Spleen (tissue), 7 donors: ENCODE data around the gene BMPR1A.
"Not testable (repeated sequence)": the region's sequence is repeated elsewhere in the genome, so short reads cannot be mapped to it uniquely, and the experiment has no call there.

ENCODE experiments used
- POLR2A ChIP-seq, 3 donors: fragments of 450-650 bp; IDR thresholded peaks; one replicate each; pipeline ENCODE4 v1.5.1; 2017; ENCODE audit warnings: antibody characterized with exemption in 3 of 3, mild to moderate bottlenecking in 1 of 3
- POLR2AphosphoS5 ChIP-seq, 3 donors: sonication (generic); formaldehyde crosslinking; IDR thresholded peaks; one replicate each; pipeline ENCODE4 v1.5.1; 2017; ENCODE audit warnings: antibody characterized with exemption in 3 of 3
- TF ChIP-seq, protein P1 (sequence below), 11 experiments: fragments of 200-600 bp in 7 of 11; fragments of 450-650 bp in 4 of 11; sonication (generic) in 4 of 11; IDR thresholded peaks in 8 of 11; conservative IDR thresholded peaks in 3 of 11; 1 replicate in 7 of 11; 2 replicates in 4 of 11; pipeline versions ENCODE4 v1.4.0 to v1.8.0; 2016 to 2021; ENCODE audit warnings: antibody characterized with exemption in 11 of 11, inconsistent platforms in 4 of 11, mild to moderate bottlenecking in 1 of 11
- donor health status: DM: no; HTN: no; CAD: no; lungs with moderate emphysema.
- donor health status: DM: no; HTN: no; CAD: no.
- donor health status: DM: no; HTN: no; CAD: no.

DNA sequence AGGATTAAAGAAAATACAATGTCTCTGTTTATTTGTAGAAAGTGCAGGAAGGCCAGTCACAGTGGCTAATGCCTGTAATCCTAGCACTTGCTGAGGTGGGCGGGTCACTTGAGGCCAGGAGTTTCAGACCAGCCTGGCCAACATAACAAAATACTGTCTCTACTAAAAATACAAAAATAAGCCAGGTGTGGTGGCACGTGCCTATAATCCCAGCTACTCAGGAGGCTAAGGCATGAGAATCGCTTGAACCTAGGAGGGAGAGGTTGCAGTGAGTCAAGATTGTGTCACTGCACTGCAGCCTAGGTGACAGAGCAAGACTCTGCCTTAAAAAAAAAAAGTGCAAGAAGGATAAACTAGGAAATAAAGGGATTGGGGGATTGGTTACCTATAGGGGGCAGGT is 222.0 kb downstream of the BMPR1A start:
- TF ChIP-seq, protein P1, sequence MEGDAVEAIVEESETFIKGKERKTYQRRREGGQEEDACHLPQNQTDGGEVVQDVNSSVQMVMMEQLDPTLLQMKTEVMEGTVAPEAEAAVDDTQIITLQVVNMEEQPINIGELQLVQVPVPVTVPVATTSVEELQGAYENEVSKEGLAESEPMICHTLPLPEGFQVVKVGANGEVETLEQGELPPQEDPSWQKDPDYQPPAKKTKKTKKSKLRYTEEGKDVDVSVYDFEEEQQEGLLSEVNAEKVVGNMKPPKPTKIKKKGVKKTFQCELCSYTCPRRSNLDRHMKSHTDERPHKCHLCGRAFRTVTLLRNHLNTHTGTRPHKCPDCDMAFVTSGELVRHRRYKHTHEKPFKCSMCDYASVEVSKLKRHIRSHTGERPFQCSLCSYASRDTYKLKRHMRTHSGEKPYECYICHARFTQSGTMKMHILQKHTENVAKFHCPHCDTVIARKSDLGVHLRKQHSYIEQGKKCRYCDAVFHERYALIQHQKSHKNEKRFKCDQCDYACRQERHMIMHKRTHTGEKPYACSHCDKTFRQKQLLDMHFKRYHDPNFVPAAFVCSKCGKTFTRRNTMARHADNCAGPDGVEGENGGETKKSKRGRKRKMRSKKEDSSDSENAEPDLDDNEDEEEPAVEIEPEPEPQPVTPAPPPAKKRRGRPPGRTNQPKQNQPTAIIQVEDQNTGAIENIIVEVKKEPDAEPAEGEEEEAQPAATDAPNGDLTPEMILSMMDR (IDR thresholded peaks at IDR 0.05 in 8 of 11, conservative IDR thresholded peaks at IDR 0.05 in 3 of 11), result not testable (repeated sequence)
- not testable (repeated sequence) for TF ChIP-seq POLR2A, POLR2AphosphoS5 (IDR thresholded peaks at IDR 0.05)
